T-helper 1 cell treated with Interleukin-12 subunit alpha and Interleukin-12 subunit beta and Interleukin-4 antibody, amounts not matched to agents 30 μg/mL and 1 μg/mL, for 36 hours (primary cell): ENCODE results near the gene SOCS2.
"Not testable (repeated sequence)": the region's sequence is repeated elsewhere in the genome, so short reads cannot be mapped to it uniquely, and the experiment has no call there.

ENCODE experiments used
- H3K27ac Mint-ChIP-seq: one replicate; pipeline ENCODE4 v1.8.0; 2021; ENCODE audit warnings: mild to moderate bottlenecking, mixed read lengths
- H3K27me3 Mint-ChIP-seq: one replicate; pipeline ENCODE4 v1.8.0; 2021; ENCODE audit warnings: low read depth, mixed read lengths
- H3K36me3 Mint-ChIP-seq: one replicate; pipeline ENCODE4 v1.8.0; 2021; ENCODE audit warnings: low read depth, mixed read lengths
- H3K4me1 Mint-ChIP-seq: one replicate; pipeline ENCODE4 v1.8.0; 2021; ENCODE audit warnings: low read depth, mixed read lengths
- H3K4me3 Mint-ChIP-seq: one replicate; pipeline ENCODE4 v1.8.0; 2021; ENCODE audit warnings: mild to moderate bottlenecking, moderate library complexity, mixed read lengths
- H3K9me3 Mint-ChIP-seq: one replicate; pipeline ENCODE4 v1.8.0; 2021; ENCODE audit warnings: mixed read lengths

The SOCS2 gene

GRCh38 chr12:93550748-93551611, 21.5 kb upstream of the SOCS2 start:
- Mint-ChIP-seq H3K27me3 (no peaks in the 10 kb centered on the region), H3K27ac (no peak overlapping the region), H3K36me3 (peaks cover 14% of the 10 kb centered on the region), H3K9me3 (no peaks in the 10 kb centered on the region), H3K4me1 (peaks cover 4% of the 10 kb centered on the region), H3K4me3 (no peak overlapping the region)

DNA sequence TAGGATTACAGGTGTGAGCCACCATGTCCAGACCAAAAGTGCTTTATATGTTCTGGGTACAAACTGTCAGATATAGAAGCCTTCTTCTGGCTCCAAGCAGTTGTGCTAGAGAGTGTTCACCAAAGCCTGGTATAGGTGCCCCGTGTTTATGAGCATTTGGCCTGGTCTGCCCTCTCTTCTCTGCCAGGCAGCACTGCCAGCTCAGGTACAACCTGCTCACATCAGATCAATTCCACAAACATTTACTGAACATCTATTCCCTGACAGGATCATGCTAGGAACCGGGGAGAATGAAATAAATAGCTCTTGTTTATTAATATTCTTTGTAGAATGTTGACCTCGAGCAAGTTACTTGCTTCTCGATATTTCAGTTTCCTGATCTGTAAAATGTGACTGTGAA, 20.0 kb upstream of the SOCS2 start:
- no peak overlapping the region for H3K27ac Mint-ChIP-seq
- H3K4me1 Mint-ChIP-seq: peaks cover 1% of the 10 kb centered on the region
- peaks cover 20% of the 10 kb centered on the region for H3K36me3 Mint-ChIP-seq
- no peaks in the 10 kb centered on the region for H3K27me3 Mint-ChIP-seq
- no peak overlapping the region for H3K4me3 Mint-ChIP-seq
- no peaks in the 10 kb centered on the region for H3K9me3 Mint-ChIP-seq

DNA sequence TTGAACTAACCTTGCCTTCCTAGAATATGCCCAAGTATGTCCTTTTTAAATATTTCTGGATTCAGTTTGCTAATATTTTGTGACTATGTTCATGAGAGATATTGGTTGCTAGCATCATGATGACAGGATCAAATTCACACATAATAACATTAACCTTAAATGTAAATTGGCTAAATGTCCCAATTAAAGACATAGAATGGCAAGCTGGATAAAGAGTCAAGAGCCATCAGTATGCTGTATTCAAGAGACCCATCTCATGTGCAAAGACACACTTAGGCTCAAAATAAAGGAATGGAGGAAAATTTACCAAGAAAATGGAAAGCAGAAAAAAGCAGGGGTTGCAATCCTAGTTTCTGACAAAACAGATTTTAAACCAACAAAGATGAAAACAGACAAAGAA, 14.6 kb upstream of the SOCS2 start:
- H3K27me3 Mint-ChIP-seq, H3K27ac Mint-ChIP-seq, H3K4me3 Mint-ChIP-seq, H3K4me1 Mint-ChIP-seq: not testable (repeated sequence)
- peaks cover 29% of the 10 kb centered on the region for H3K9me3 Mint-ChIP-seq
- H3K36me3 Mint-ChIP-seq: peaks cover 57% of the 10 kb centered on the region

GRCh38 chr12:93558685-93559084, 13.8 kb upstream of the SOCS2 start:
- peaks cover 29% of the 10 kb centered on the region for H3K9me3 Mint-ChIP-seq
- not testable (repeated sequence) for H3K27ac Mint-ChIP-seq, H3K4me3 Mint-ChIP-seq, H3K4me1 Mint-ChIP-seq, H3K27me3 Mint-ChIP-seq
- peaks cover 51% of the 10 kb centered on the region for H3K36me3 Mint-ChIP-seq

- Mint-ChIP-seq H3K27me3 (no peaks in the 10 kb centered on the region), H3K9me3 (peaks cover 17% of the 10 kb centered on the region), H3K4me1 (peaks cover 8% of the 10 kb centered on the region), H3K4me3 (no peak overlapping the region), H3K36me3 (peaks cover 43% of the 10 kb centered on the region), H3K27ac (no peak overlapping the region)
Observed at GRCh38 chr12:93563807-93564538, 8.5 kb upstream of the SOCS2 start.

- no peaks in the 10 kb centered on the region for H3K27me3 Mint-ChIP-seq
- H3K36me3 Mint-ChIP-seq: peaks cover 29% of the 10 kb centered on the region
- no peak overlapping the region for H3K27ac Mint-ChIP-seq
- H3K9me3 Mint-ChIP-seq: peaks cover 4% of the 10 kb centered on the region
- H3K4me3 Mint-ChIP-seq: no peak overlapping the region
- peaks cover 8% of the 10 kb centered on the region for H3K4me1 Mint-ChIP-seq
Observed at GRCh38 chr12:93565760-93566159, 6.7 kb upstream of the SOCS2 start.

GRCh38 chr12:93567174-93567573, 5.3 kb upstream of the SOCS2 start:
- Mint-ChIP-seq H3K36me3 (peaks cover 18% of the 10 kb centered on the region), H3K27me3 (no peaks in the 10 kb centered on the region), H3K9me3 (no peaks in the 10 kb centered on the region), H3K27ac (no peak overlapping the region), H3K4me3 (no peak overlapping the region), H3K4me1 (peaks cover 8% of the 10 kb centered on the region)

DNA sequence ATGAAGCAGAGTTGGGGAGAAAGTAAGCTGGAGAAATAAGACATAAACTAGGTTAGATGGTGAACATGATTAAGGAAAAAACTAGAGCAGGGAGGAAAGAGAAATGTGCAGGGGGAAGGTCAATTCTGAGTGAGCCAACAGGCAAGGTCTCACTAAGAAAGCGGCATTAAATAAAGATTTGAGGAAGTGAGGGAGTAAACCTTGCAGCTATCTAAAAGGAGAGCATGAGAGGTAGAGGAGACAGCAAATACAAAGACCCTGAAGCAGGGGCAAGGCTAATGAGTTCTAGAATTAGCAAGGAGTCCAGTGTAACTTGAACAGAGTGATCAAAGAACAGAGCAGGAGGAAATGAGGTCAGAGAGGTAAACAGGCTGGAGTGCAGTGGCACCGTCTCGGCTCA, 4.4 kb upstream of the SOCS2 start:
- Mint-ChIP-seq H3K36me3 (peaks cover 23% of the 10 kb centered on the region), H3K9me3 (no peaks in the 10 kb centered on the region), H3K4me3 (peak overlapping the region; percentile 46), H3K27ac (peak overlapping the region; percentile 7), H3K4me1 (peaks cover 14% of the 10 kb centered on the region), H3K27me3 (peaks cover 8% of the 10 kb centered on the region)

GRCh38 chr12:93569301-93569655, 3.2 kb upstream of the SOCS2 start:
- Mint-ChIP-seq H3K9me3 (no peaks in the 10 kb centered on the region), H3K27me3 (peaks cover 8% of the 10 kb centered on the region), H3K4me3 (peak overlapping the region; percentile 83)

GRCh38 chr12:93569656-93570551, 2.6 kb upstream of the SOCS2 start:
- peaks cover 8% of the 10 kb centered on the region for H3K27me3 Mint-ChIP-seq
- peak overlapping the region; percentile 76 for H3K27ac Mint-ChIP-seq
- H3K4me1 Mint-ChIP-seq: peaks cover 21% of the 10 kb centered on the region
- H3K36me3 Mint-ChIP-seq: peaks cover 30% of the 10 kb centered on the region
- H3K9me3 Mint-ChIP-seq: no peaks in the 10 kb centered on the region
- peak overlapping the region; percentile 83 for H3K4me3 Mint-ChIP-seq

More at GRCh38 chr12:93569301-93569655, 3.2 kb upstream of the SOCS2 start:
- Mint-ChIP-seq H3K4me1 (peaks cover 20% of the 10 kb centered on the region), H3K27ac (peak overlapping the region; percentile 76), H3K36me3 (peaks cover 30% of the 10 kb centered on the region)

DNA sequence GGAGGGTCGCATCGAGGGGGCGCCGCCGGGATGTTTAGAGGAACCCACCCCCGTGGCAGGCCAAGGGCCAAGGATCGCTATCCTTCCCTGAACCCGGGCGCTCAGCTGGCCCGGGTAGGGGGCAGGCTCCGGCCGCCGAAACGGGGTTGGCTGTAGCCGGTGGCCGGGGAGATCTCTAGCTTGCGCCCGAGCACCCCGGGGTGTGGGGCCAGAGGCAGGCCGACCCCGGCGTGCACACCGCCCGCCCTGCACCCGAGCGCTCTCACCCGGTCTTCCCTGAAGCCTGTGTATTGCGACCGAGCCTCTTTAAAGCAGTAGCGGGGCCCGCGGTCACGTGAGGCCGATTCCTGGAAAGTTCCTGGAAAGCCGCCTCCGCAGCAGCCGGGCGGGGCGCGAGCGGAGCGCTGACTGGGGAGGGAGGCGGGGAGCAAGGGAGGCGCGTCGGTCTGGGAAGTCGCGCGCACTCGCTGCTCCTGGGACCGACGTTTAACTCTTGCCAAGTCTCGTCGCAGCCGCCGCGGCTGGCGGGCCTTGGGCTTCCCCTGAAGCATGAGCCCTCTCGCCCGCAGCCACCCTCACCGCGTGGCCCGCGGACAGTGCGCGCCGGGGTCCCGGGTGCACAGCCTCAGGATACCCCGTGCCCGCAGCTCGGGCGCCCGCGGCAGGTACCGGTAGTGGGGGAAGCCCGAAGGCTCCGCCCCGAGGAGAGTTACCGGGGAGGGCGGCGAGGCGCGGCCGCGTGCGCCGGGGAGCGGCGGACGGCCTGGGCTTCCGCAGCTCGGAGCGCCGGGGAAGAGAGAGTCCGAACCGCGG, 1.7 kb upstream of the SOCS2 start:
- H3K36me3 Mint-ChIP-seq: peaks cover 33% of the 10 kb centered on the region
- H3K4me3 Mint-ChIP-seq: peak overlapping the region; percentile 83
- peak overlapping the region; percentile 80 for H3K27ac Mint-ChIP-seq

DNA sequence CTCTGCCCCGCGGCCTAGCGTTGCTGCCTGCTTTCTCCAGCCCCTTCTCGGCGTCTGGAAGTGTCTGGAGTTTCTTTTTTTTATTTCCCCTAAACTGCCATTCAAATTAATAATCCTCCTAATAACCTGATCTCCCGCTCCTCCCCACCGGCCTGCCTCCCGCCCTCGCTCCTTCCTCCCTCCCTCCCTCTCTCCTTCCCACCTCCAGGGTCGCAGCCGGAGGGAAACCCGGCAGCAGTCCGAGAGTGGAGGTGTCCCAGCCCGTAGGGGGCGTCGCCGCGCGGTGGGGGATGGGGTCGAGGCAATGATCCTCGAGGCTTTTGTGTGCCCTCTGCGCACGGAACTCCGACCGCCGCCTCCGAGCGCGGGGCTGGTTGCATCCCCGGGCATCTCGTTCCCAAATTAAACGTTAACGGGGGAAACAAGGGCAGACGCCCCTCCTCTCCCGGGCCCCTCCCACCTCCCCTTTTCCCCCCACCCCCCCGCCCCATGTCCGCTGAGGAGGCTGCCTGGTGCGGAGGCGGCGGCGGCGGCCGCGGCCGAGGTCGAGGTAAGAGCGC, 1.0 kb upstream of the SOCS2 start:
- H3K9me3 Mint-ChIP-seq: no peaks in the 10 kb centered on the region
- peak overlapping the region; percentile 75 for H3K27ac Mint-ChIP-seq
- H3K4me3 Mint-ChIP-seq: peak overlapping the region; percentile 78
- peaks cover 28% of the 10 kb centered on the region for H3K4me1 Mint-ChIP-seq
- peaks cover 8% of the 10 kb centered on the region for H3K27me3 Mint-ChIP-seq
- H3K36me3 Mint-ChIP-seq: peaks cover 32% of the 10 kb centered on the region

More for the DNA sequence above, 1.7 kb upstream of the SOCS2 start:
- Mint-ChIP-seq H3K4me1 (peaks cover 25% of the 10 kb centered on the region), H3K9me3 (no peaks in the 10 kb centered on the region), H3K27me3 (peaks cover 8% of the 10 kb centered on the region)

- H3K27me3 Mint-ChIP-seq: peaks cover 8% of the 10 kb centered on the region
- H3K36me3 Mint-ChIP-seq: peaks cover 44% of the 10 kb centered on the region
- H3K9me3 Mint-ChIP-seq: no peaks in the 10 kb centered on the region
- H3K4me1 Mint-ChIP-seq: peaks cover 36% of the 10 kb centered on the region
- H3K27ac Mint-ChIP-seq: peak overlapping the region; percentile 90
- peak overlapping the region; percentile 91 for H3K4me3 Mint-ChIP-seq
Observed at GRCh38 chr12:93572712-93573551, 457 bp downstream of the SOCS2 start.
